HCT116 (cell line): Measurements from ENCODE around the gene PRDM11.

Source experiments
- EZH2 ChIP-seq: fragments of 200-600 bp; sonication (generic); IDR thresholded peaks from 2 replicates; pipeline ENCODE4 v1.6.1; 2017; ENCODE audit warnings: antibody characterized with exemption, mixed run types
- ZFX ChIP-seq: fragments of 450-650 bp; IDR thresholded peaks from 2 replicates; pipeline ENCODE4 v1.6.1; 2017
- TF ChIP-seq, protein P1 (sequence below), 3 experiments: fragments of 200-600 bp in 1 of 3; sonication (generic) in 1 of 3; IDR thresholded peaks in 2 of 3; conservative IDR thresholded peaks in 1 of 3; 2 replicates each; pipeline ENCODE4 v1.5.1; 2012 to 2017; ENCODE audit warnings: low read depth in 2 of 3, low read length in 2 of 3, antibody characterized with exemption in 1 of 3, borderline replicate concordance in 1 of 3, control low read depth in 1 of 3, mild to moderate bottlenecking in 1 of 3, mixed read lengths in 1 of 3, mixed run types in 1 of 3, moderate library complexity in 1 of 3; ENCODE audit not compliant: insufficient read depth in 1 of 3

DNA sequence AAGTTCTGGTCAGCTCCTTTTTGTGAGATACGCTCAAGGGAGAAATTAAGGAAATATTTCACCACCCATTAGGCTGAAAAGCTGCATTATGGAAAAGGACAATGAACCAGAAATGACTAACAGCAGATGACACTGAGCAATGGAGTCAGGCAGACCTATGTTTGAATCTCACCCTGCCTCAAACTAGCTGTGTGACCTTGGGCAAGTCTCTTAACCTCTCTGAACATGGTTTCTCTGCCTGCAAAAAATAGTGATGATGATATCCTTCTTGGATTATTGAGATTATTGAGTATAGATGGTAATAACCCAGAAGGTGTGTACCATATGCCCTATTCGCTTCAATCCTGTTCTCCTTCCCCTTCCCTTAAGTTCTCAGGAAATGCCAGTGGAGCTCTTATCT, 2.9 kb upstream of the PRDM11 start:
- TF ChIP-seq, protein P1, sequence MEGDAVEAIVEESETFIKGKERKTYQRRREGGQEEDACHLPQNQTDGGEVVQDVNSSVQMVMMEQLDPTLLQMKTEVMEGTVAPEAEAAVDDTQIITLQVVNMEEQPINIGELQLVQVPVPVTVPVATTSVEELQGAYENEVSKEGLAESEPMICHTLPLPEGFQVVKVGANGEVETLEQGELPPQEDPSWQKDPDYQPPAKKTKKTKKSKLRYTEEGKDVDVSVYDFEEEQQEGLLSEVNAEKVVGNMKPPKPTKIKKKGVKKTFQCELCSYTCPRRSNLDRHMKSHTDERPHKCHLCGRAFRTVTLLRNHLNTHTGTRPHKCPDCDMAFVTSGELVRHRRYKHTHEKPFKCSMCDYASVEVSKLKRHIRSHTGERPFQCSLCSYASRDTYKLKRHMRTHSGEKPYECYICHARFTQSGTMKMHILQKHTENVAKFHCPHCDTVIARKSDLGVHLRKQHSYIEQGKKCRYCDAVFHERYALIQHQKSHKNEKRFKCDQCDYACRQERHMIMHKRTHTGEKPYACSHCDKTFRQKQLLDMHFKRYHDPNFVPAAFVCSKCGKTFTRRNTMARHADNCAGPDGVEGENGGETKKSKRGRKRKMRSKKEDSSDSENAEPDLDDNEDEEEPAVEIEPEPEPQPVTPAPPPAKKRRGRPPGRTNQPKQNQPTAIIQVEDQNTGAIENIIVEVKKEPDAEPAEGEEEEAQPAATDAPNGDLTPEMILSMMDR (IDR thresholded peaks at IDR 0.05 in 2 of 3, conservative IDR thresholded peaks at IDR 0.05 in 1 of 3; ENCODE audit: borderline replicate concordance in 1 of 3, insufficient read depth in 1 of 3, low read depth in 2 of 3, low read length in 2 of 3), result no peak
- TF ChIP-seq ZFX (no peak), EZH2 (no peak)
